ENCODE results near the gene CPED1.

DNA sequence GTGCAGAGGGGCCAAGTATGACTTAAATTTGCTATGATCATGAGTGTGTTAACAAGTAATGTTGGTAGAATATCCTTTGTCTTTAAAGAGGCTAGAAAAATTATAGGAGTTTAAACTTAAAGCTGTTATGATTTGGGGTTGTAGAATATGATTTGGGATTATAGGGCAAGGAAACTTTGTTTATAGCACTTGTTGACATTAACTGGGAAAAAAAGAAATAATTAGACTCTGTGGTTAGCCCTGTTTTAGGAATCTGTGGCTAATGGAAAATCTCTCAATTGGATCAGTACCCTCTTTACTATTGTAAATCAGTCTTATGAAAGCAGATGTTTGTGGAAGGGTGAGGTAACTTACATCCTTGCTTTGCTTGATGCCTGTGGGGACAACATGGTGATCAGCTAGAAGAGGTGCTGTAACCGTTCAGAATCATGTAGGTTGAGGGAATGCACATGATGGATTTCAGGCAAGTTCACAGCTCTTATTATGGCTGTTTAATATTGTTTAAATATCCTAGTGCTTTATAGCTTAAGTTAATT is 26.8 kb upstream of the CPED1 start:
- TF ChIP-seq, protein P1, sequence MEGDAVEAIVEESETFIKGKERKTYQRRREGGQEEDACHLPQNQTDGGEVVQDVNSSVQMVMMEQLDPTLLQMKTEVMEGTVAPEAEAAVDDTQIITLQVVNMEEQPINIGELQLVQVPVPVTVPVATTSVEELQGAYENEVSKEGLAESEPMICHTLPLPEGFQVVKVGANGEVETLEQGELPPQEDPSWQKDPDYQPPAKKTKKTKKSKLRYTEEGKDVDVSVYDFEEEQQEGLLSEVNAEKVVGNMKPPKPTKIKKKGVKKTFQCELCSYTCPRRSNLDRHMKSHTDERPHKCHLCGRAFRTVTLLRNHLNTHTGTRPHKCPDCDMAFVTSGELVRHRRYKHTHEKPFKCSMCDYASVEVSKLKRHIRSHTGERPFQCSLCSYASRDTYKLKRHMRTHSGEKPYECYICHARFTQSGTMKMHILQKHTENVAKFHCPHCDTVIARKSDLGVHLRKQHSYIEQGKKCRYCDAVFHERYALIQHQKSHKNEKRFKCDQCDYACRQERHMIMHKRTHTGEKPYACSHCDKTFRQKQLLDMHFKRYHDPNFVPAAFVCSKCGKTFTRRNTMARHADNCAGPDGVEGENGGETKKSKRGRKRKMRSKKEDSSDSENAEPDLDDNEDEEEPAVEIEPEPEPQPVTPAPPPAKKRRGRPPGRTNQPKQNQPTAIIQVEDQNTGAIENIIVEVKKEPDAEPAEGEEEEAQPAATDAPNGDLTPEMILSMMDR (IDR thresholded peaks at IDR 0.05): no peak
- TF ChIP-seq ZFX (IDR thresholded peaks at IDR 0.05; ENCODE audit: borderline replicate concordance): no peak

All from 22Rv1 (cell line).